Activated T-cell treated with anti-CD3 and anti-CD28 coated beads, Interleukin-2, amount 50 U/mL, for 72 hours (primary cell): ENCODE results near the gene GPC5. TPM values are rescaled to one million over a fixed set of nuclear protein-coding genes. Genes with fewer than 3 reads are reported as not detected.

ENCODE experiments used
- ATAC-seq, 2 donors: fragments of 150-1000 bp; cut with Tn5 transposase; replicated peaks in 1 of 2; 2 replicates each; pipeline ENCODE4 v1.10.0; 2021; ENCODE audit warnings: moderate library complexity in 2 of 2, mild to moderate bottlenecking in 1 of 2
- DNase-seq, 2 donors: peaks; one replicate each; pipeline ENCODE4 v3.0.0; 2021 to 2022; ENCODE audit warnings: mixed read lengths in 1 of 2
- H3K27ac Mint-ChIP-seq: one replicate; pipeline ENCODE4 v1.8.0; 2022; ENCODE audit warnings: mild to moderate bottlenecking, moderate library complexity, mixed read lengths
- H3K27me3 Mint-ChIP-seq: one replicate; pipeline ENCODE4 v1.8.0; 2022; ENCODE audit warnings: low read depth, mixed read lengths
- H3K36me3 Mint-ChIP-seq, 2 donors: one replicate each; pipeline ENCODE4 v1.8.0; 2022; ENCODE audit warnings: mixed read lengths in 2 of 2, mild to moderate bottlenecking in 1 of 2; ENCODE audit not compliant: insufficient read depth in 2 of 2
- H3K4me1 Mint-ChIP-seq: one replicate; pipeline ENCODE4 v1.8.0; 2022; ENCODE audit warnings: low read depth, mixed read lengths
- H3K4me3 Mint-ChIP-seq, 2 donors: one replicate each; pipeline ENCODE4 v1.8.0; 2022; ENCODE audit warnings: mild to moderate bottlenecking in 2 of 2, mixed read lengths in 2 of 2, moderate library complexity in 2 of 2
- H3K9me3 Mint-ChIP-seq, 2 donors: one replicate each; pipeline ENCODE4 v1.8.0; 2022; ENCODE audit warnings: mixed read lengths in 2 of 2
- total RNA-seq, 2 donors: library from RNA; stranded (reverse); gene quantifications; one replicate each; pipeline ENCODE4 v1.2.3, GENCODE V29; 2022

Gene GPC5
- total RNA-seq, 2 donors from 2014 or later, result 0.14 TPM; not detected in 1

GRCh38 chr13:92101801-92102200 lies 703.4 kb downstream of the GPC5 start:
- Mint-ChIP-seq H3K27ac (no peak overlapping the region), H3K4me3 (no peak overlapping the region), H3K4me1 (no peaks in the 10 kb centered on the region), H3K36me3 (no peaks in the 10 kb centered on the region), H3K9me3 (peaks cover 5% of the 10 kb centered on the region in 2 donors), H3K27me3 (no peaks in the 10 kb centered on the region)
- ATAC-seq (no peak), DNase-seq (no peak)

GRCh38 chr13:92103689-92104153 lies 705.3 kb downstream of the GPC5 start:
- no peaks in the 10 kb centered on the region for H3K4me1 Mint-ChIP-seq
- no peak overlapping the region for H3K4me3 Mint-ChIP-seq
- no peaks in the 10 kb centered on the region for H3K36me3 Mint-ChIP-seq
- H3K27me3 Mint-ChIP-seq, result no peaks in the 10 kb centered on the region
- no peak overlapping the region for H3K27ac Mint-ChIP-seq
- peaks cover 4 to 6% of the 10 kb centered on the region in 2 donors for H3K9me3 Mint-ChIP-seq
- ATAC-seq, result no peak
- DNase-seq, result no peak

GRCh38 chr13:92122186-92122853 lies 723.9 kb downstream of the GPC5 start:
- no peaks in the 10 kb centered on the region for H3K27me3 Mint-ChIP-seq
- no peak for ATAC-seq
- DNase-seq, result no peak
- H3K36me3 Mint-ChIP-seq, result no peaks in the 10 kb centered on the region
- H3K9me3 Mint-ChIP-seq, result peaks cover 1% of the 10 kb centered on the region in 2 donors
- H3K4me3 Mint-ChIP-seq, result no peak overlapping the region
- H3K27ac Mint-ChIP-seq, result no peak overlapping the region
- no peaks in the 10 kb centered on the region for H3K4me1 Mint-ChIP-seq

- Mint-ChIP-seq H3K27me3 (no peaks in the 10 kb centered on the region), H3K9me3 (peaks cover 1% of the 10 kb centered on the region in 2 donors), H3K4me3 (no peak overlapping the region), H3K27ac (no peak overlapping the region), H3K4me1 (no peaks in the 10 kb centered on the region), H3K36me3 (no peaks in the 10 kb centered on the region)
- DNase-seq (no peak), ATAC-seq (no peak)
These were observed 728.0 kb downstream of the GPC5 start for GRCh38 chr13:92126399-92126798.

GRCh38 chr13:92135509-92135908 lies 737.1 kb downstream of the GPC5 start:
- H3K36me3 Mint-ChIP-seq, result no peaks in the 10 kb centered on the region
- no peak for ATAC-seq
- no peak overlapping the region for H3K27ac Mint-ChIP-seq
- no peaks in the 10 kb centered on the region for H3K4me1 Mint-ChIP-seq
- no peaks in the 10 kb centered on the region for H3K27me3 Mint-ChIP-seq
- H3K4me3 Mint-ChIP-seq, result no peak overlapping the region
- H3K9me3 Mint-ChIP-seq, result no peaks in the 10 kb centered on the region
- DNase-seq, result no peak

- Mint-ChIP-seq H3K4me3 (no peak overlapping the region), H3K9me3 (no peaks in the 10 kb centered on the region), H3K27ac (no peak overlapping the region), H3K36me3 (no peaks in the 10 kb centered on the region), H3K4me1 (no peaks in the 10 kb centered on the region), H3K27me3 (no peaks in the 10 kb centered on the region)
- DNase-seq (no peak), ATAC-seq (no peak)
These were observed 738.2 kb downstream of the GPC5 start for GRCh38 chr13:92136449-92137155.

- Mint-ChIP-seq H3K27ac (no peak overlapping the region), H3K4me3 (no peak overlapping the region), H3K27me3 (no peaks in the 10 kb centered on the region), H3K9me3 (peaks cover 0 to under 1% of the 10 kb centered on the region in 2 donors), H3K4me1 (no peaks in the 10 kb centered on the region), H3K36me3 (no peaks in the 10 kb centered on the region)
- ATAC-seq (no peak), DNase-seq (no peak)
These were observed 739.1 kb downstream of the GPC5 start for GRCh38 chr13:92137520-92137919.

- Mint-ChIP-seq H3K4me3 (no peak overlapping the region), H3K4me1 (no peaks in the 10 kb centered on the region), H3K27me3 (no peaks in the 10 kb centered on the region), H3K9me3 (peaks cover 0 to 1% of the 10 kb centered on the region in 2 donors), H3K27ac (no peak overlapping the region), H3K36me3 (no peaks in the 10 kb centered on the region)
- ATAC-seq (no peak), DNase-seq (no peak)
These were observed 745.3 kb downstream of the GPC5 start for GRCh38 chr13:92143766-92144165.

- H3K36me3 Mint-ChIP-seq, result no peaks in the 10 kb centered on the region
- no peak overlapping the region for H3K27ac Mint-ChIP-seq
- no peaks in the 10 kb centered on the region for H3K4me1 Mint-ChIP-seq
- H3K4me3 Mint-ChIP-seq, result no peak overlapping the region
- H3K27me3 Mint-ChIP-seq, result no peaks in the 10 kb centered on the region
- peaks cover 0 to 1% of the 10 kb centered on the region in 2 donors for H3K9me3 Mint-ChIP-seq
- DNase-seq (no peak), ATAC-seq (no peak)
These were observed 752.2 kb downstream of the GPC5 start for GRCh38 chr13:92150606-92151005.

GRCh38 chr13:92158346-92158745 lies 759.9 kb downstream of the GPC5 start:
- H3K27ac Mint-ChIP-seq, result no peak overlapping the region
- no peaks in the 10 kb centered on the region for H3K4me1 Mint-ChIP-seq
- H3K27me3 Mint-ChIP-seq, result no peaks in the 10 kb centered on the region
- DNase-seq (no peak), ATAC-seq (no peak)
- no peaks in the 10 kb centered on the region for H3K9me3 Mint-ChIP-seq
- no peak overlapping the region for H3K4me3 Mint-ChIP-seq
- H3K36me3 Mint-ChIP-seq, result no peaks in the 10 kb centered on the region

GRCh38 chr13:92164822-92165221 lies 766.4 kb downstream of the GPC5 start:
- Mint-ChIP-seq H3K27me3 (no peaks in the 10 kb centered on the region), H3K36me3 (no peaks in the 10 kb centered on the region), H3K9me3 (no peaks in the 10 kb centered on the region), H3K4me3 (no peak overlapping the region), H3K27ac (no peak overlapping the region), H3K4me1 (no peaks in the 10 kb centered on the region)
- no peak for ATAC-seq
- no peak for DNase-seq

- no peak for ATAC-seq
- no peaks in the 10 kb centered on the region for H3K27me3 Mint-ChIP-seq
- H3K4me3 Mint-ChIP-seq, result no peak overlapping the region
- H3K4me1 Mint-ChIP-seq, result no peaks in the 10 kb centered on the region
- no peaks in the 10 kb centered on the region for H3K36me3 Mint-ChIP-seq
- DNase-seq, result no peak
- H3K9me3 Mint-ChIP-seq, result no peaks in the 10 kb centered on the region
- H3K27ac Mint-ChIP-seq, result no peak overlapping the region
These were observed 773.8 kb downstream of the GPC5 start for GRCh38 chr13:92172191-92172590.

- no peaks in the 10 kb centered on the region for H3K27me3 Mint-ChIP-seq
- DNase-seq (no peak), ATAC-seq (no peak)
- no peaks in the 10 kb centered on the region for H3K36me3 Mint-ChIP-seq
- no peaks in the 10 kb centered on the region for H3K9me3 Mint-ChIP-seq
- H3K4me1 Mint-ChIP-seq, result no peaks in the 10 kb centered on the region
- H3K4me3 Mint-ChIP-seq, result no peak overlapping the region
- H3K27ac Mint-ChIP-seq, result no peak overlapping the region
These were observed 774.8 kb downstream of the GPC5 start for GRCh38 chr13:92173254-92173653.

- no peak for ATAC-seq
- H3K36me3 Mint-ChIP-seq, result no peaks in the 10 kb centered on the region
- no peaks in the 10 kb centered on the region for H3K4me1 Mint-ChIP-seq
- DNase-seq, result no peak
- no peaks in the 10 kb centered on the region for H3K9me3 Mint-ChIP-seq
- H3K4me3 Mint-ChIP-seq, result no peak overlapping the region
- no peak overlapping the region for H3K27ac Mint-ChIP-seq
- H3K27me3 Mint-ChIP-seq, result no peaks in the 10 kb centered on the region
These were observed 776.9 kb downstream of the GPC5 start for GRCh38 chr13:92175330-92175729.
